ENCODE data around the gene TAF8.

- peak in 1 of 3 donors; percentile 10 for TF ChIP-seq POLR2AphosphoS5 (IDR thresholded peaks at IDR 0.05)
- no peak for TF ChIP-seq POLR2A (IDR thresholded peaks at IDR 0.05)
- no peak for TF ChIP-seq CTCF (IDR thresholded peaks at IDR 0.05)
Observed at GRCh38 chr6:42049116-42049809, 1.1 kb upstream of the TAF8 start.
